HAP-1 (cell line): ENCODE measurements around the gene PPM1D.

ENCODE experiments used
- DNase-seq, 2 experiments: peaks; one replicate each; pipeline ENCODE4 v3.0.0-alpha.2; 2016 to 2020; ENCODE audit warnings: low spot score in 2 of 2
- H3K27me3 ChIP-seq: fragments of 250-450 bp; sonication (Bioruptor Pico); 2 replicates; pipeline ENCODE4 v1.5.1; 2020; ENCODE audit warnings: low read depth, mild to moderate bottlenecking, moderate library complexity
- H3K36me3 ChIP-seq: fragments of 250-450 bp; sonication (Bioruptor Pico); replicated peaks from 2 replicates; pipeline ENCODE4 v1.5.1; 2020; ENCODE audit warnings: mild to moderate bottlenecking
- H3K4me1 ChIP-seq: fragments of 250-450 bp; sonication (Bioruptor Pico); 2 replicates; pipeline ENCODE4 v1.5.1; 2020; ENCODE audit warnings: mild to moderate bottlenecking
- H3K4me3 ChIP-seq: fragments of 250-450 bp; sonication (Bioruptor Pico); 2 replicates; pipeline ENCODE4 v1.5.1; 2020; ENCODE audit warnings: mild to moderate bottlenecking, moderate library complexity
- H3K9me3 ChIP-seq: fragments of 250-450 bp; sonication (Bioruptor Pico); 2 replicates; pipeline ENCODE4 v1.5.1; 2020; ENCODE audit warnings: mild to moderate bottlenecking, moderate library complexity
- in situ Hi-C: fragments of 300-500 bp; cut with MboI; formaldehyde crosslinking; loops from 3 replicates; pipeline ENCODE4 v1.14.3; 2020; ENCODE audit warnings: low sequenced_read_pairs, inconsistent platforms, mixed read lengths

PPM1D gene

GRCh38 chr17:60675997-60676396, 76.0 kb downstream of the PPM1D start:
- Histone ChIP-seq H3K27me3 (no peaks in the 10 kb centered on the region), H3K4me1 (peaks cover 3% of the 10 kb centered on the region; the same call in 1 of the 2 replicates), H3K4me3 (no peak overlapping the region), H3K36me3 (no peaks in the 10 kb centered on the region), H3K9me3 (no peaks in the 10 kb centered on the region)
- DNase-seq, result no peak
- in situ Hi-C loops, result no loop called here

- DNase-seq, result no peak
- in situ Hi-C loops, result no loop called here
These were observed 76.8 kb downstream of the PPM1D start for GRCh38 chr17:60676758-60677307.

GRCh38 chr17:60677308-60678117, 77.5 kb downstream of the PPM1D start, which contains the start of gene BCAS3:
TSS of gene BCAS3 (plus strand) at chr17:60677851.
- Histone ChIP-seq H3K27me3 (no peaks in the 10 kb centered on the region), H3K36me3 (no peaks in the 10 kb centered on the region), H3K4me3 (peak within 1 kb of the TSS; percentile 71), H3K9me3 (no peaks in the 10 kb centered on the region), H3K4me1 (peaks cover 3% of the 10 kb centered on the region; the same call in 1 of the 2 replicates)
- in situ Hi-C loops, result no loop called here
- peak; percentile 99 for DNase-seq

More at GRCh38 chr17:60676758-60677307, 76.8 kb downstream of the PPM1D start:
- Histone ChIP-seq H3K27me3 (no peaks in the 10 kb centered on the region), H3K9me3 (no peaks in the 10 kb centered on the region), H3K36me3 (no peaks in the 10 kb centered on the region), H3K4me3 (peak overlapping the region; percentile 71), H3K4me1 (peaks cover 3% of the 10 kb centered on the region; the same call in 1 of the 2 replicates)

GRCh38 chr17:60678118-60678444, 78.1 kb downstream of the PPM1D start:
- in situ Hi-C loops, result no loop called here
- H3K4me3 ChIP-seq, result peak overlapping the region; percentile 71
- peaks cover 3% of the 10 kb centered on the region; the same call in 1 of the 2 replicates for H3K4me1 ChIP-seq
- no peaks in the 10 kb centered on the region for H3K9me3 ChIP-seq
- H3K27me3 ChIP-seq, result no peaks in the 10 kb centered on the region
- H3K36me3 ChIP-seq, result no peaks in the 10 kb centered on the region
- peak in 1 of 2 experiments; percentile 40 for DNase-seq

- Histone ChIP-seq H3K27me3 (no peaks in the 10 kb centered on the region), H3K9me3 (no peaks in the 10 kb centered on the region), H3K4me3 (no peak overlapping the region), H3K36me3 (no peaks in the 10 kb centered on the region), H3K4me1 (peaks cover 3% of the 10 kb centered on the region; the same call in 1 of the 2 replicates)
- in situ Hi-C loops, result no loop called here
- no peak for DNase-seq
These were observed 79.3 kb downstream of the PPM1D start for GRCh38 chr17:60679287-60679686.

GRCh38 chr17:60680754-60681153, 80.8 kb downstream of the PPM1D start:
- Histone ChIP-seq H3K4me3 (no peak overlapping the region), H3K4me1 (peaks cover 3% of the 10 kb centered on the region; the same call in 1 of the 2 replicates), H3K9me3 (no peaks in the 10 kb centered on the region), H3K27me3 (no peaks in the 10 kb centered on the region), H3K36me3 (no peaks in the 10 kb centered on the region)
- DNase-seq, result no peak
- in situ Hi-C loops, result no loop called here

- no peaks in the 10 kb centered on the region for H3K36me3 ChIP-seq
- no peaks in the 10 kb centered on the region for H3K9me3 ChIP-seq
- DNase-seq, result no peak
- in situ Hi-C loops, result no loop called here
- H3K4me3 ChIP-seq, result no peak overlapping the region
- no peaks in the 10 kb centered on the region for H3K27me3 ChIP-seq
- H3K4me1 ChIP-seq, result no peaks in the 10 kb centered on the region
These were observed 85.4 kb downstream of the PPM1D start for GRCh38 chr17:60685437-60685836.

- no peak for DNase-seq
- H3K4me3 ChIP-seq, result no peak overlapping the region
- H3K4me1 ChIP-seq, result no peaks in the 10 kb centered on the region
- no peaks in the 10 kb centered on the region for H3K9me3 ChIP-seq
- in situ Hi-C loops, result no loop called here
- H3K27me3 ChIP-seq, result no peaks in the 10 kb centered on the region
- no peaks in the 10 kb centered on the region for H3K36me3 ChIP-seq
These were observed 96.0 kb downstream of the PPM1D start for GRCh38 chr17:60695960-60696359.

- Histone ChIP-seq H3K4me1 (no peaks in the 10 kb centered on the region), H3K4me3 (no peak overlapping the region), H3K36me3 (no peaks in the 10 kb centered on the region), H3K27me3 (no peaks in the 10 kb centered on the region), H3K9me3 (no peaks in the 10 kb centered on the region)
- DNase-seq, result no peak
- in situ Hi-C loops, result no loop called here
These were observed 99.1 kb downstream of the PPM1D start for GRCh38 chr17:60699090-60699489.

- in situ Hi-C loops, result no loop called here
- H3K4me3 ChIP-seq, result no peak overlapping the region
- H3K9me3 ChIP-seq, result no peaks in the 10 kb centered on the region
- no peaks in the 10 kb centered on the region for H3K36me3 ChIP-seq
- no peaks in the 10 kb centered on the region for H3K27me3 ChIP-seq
- no peaks in the 10 kb centered on the region for H3K4me1 ChIP-seq
- no peak for DNase-seq
These were observed 104.2 kb downstream of the PPM1D start for GRCh38 chr17:60704170-60704569.

- Histone ChIP-seq H3K9me3 (no peaks in the 10 kb centered on the region), H3K36me3 (no peaks in the 10 kb centered on the region), H3K4me3 (no peak overlapping the region), H3K27me3 (no peaks in the 10 kb centered on the region), H3K4me1 (no peaks in the 10 kb centered on the region)
- DNase-seq, result no peak
- in situ Hi-C loops, result no loop called here
These were observed 112.7 kb downstream of the PPM1D start for GRCh38 chr17:60712675-60713074.

- no peaks in the 10 kb centered on the region for H3K27me3 ChIP-seq
- in situ Hi-C loops, result no loop called here
These were observed 113.6 kb downstream of the PPM1D start for GRCh38 chr17:60713608-60714007.

More at GRCh38 chr17:60713608-60714007, 113.6 kb downstream of the PPM1D start:
- H3K4me1 ChIP-seq, result no peaks in the 10 kb centered on the region
- DNase-seq, result no peak
- H3K4me3 ChIP-seq, result no peak overlapping the region
- no peaks in the 10 kb centered on the region for H3K9me3 ChIP-seq
- H3K36me3 ChIP-seq, result no peaks in the 10 kb centered on the region
